Esophagus muscularis mucosa (tissue), 4 donors: ENCODE measurements around the gene DPYD. TPM values are rescaled to one million over a fixed set of nuclear protein-coding genes. Genes with fewer than 3 reads are reported as not detected.

Experiments used
- DNase-seq: peaks from one replicate; pipeline ENCODE4 v3.0.0-alpha.2; 2017; ENCODE audit errors: extremely low spot score
- H3K27ac ChIP-seq, 4 donors: fragments of 200-600 bp; sonication (generic); replicated peaks in 1 of 4; 1 replicate in 3 of 4; 2 replicates in 1 of 4; pipeline ENCODE4 v1.5.1; 2016 to 2019; ENCODE audit warnings: mild to moderate bottlenecking in 1 of 4
- H3K27me3 ChIP-seq, 4 donors: fragments of 200-600 bp; sonication (generic); one replicate each; pipeline versions ENCODE4 v1.5.1 to v1.6.0; 2016 to 2019
- H3K36me3 ChIP-seq, 4 donors: fragments of 200-600 bp; sonication (generic); one replicate each; pipeline ENCODE4 v1.5.1; 2016 to 2019
- H3K4me1 ChIP-seq, 4 donors: fragments of 200-600 bp; sonication (generic); one replicate each; pipeline ENCODE4 v1.5.1; 2016 to 2019
- H3K4me3 ChIP-seq, 4 donors: fragments of 200-600 bp; sonication (generic); 1 replicate in 2 of 4; 2 replicates in 2 of 4; pipeline ENCODE4 v1.5.1; 2016 to 2019; ENCODE audit warnings: mild to moderate bottlenecking in 4 of 4, moderate library complexity in 1 of 4
- H3K9me3 ChIP-seq, 4 donors: fragments of 200-600 bp; sonication (generic); 1 replicate in 3 of 4; 2 replicates in 1 of 4; pipeline ENCODE4 v1.5.1; 2016 to 2019
- EP300 ChIP-seq: sonication (generic); formaldehyde crosslinking; IDR thresholded peaks from one replicate; pipeline ENCODE4 v1.6.1; 2017; ENCODE audit warnings: antibody characterized with exemption
- POLR2A ChIP-seq: fragments of 450-650 bp; IDR thresholded peaks from one replicate; pipeline ENCODE4 v1.6.1; 2017; ENCODE audit warnings: antibody characterized with exemption, moderate library complexity, mild to moderate bottlenecking, low read depth
- POLR2AphosphoS5 ChIP-seq, 2 donors: sonication (generic); formaldehyde crosslinking; IDR thresholded peaks; one replicate each; pipeline ENCODE4 v1.6.1; 2017; ENCODE audit warnings: antibody characterized with exemption in 2 of 2
- WGBS: methylation state at CpG from one replicate; pipeline ENCODE4 v1.1.5; 2018; 5-methylcytosine and 5-hydroxymethylcytosine counted together
- intact Hi-C: fragments of 100-400 bp; cut with DNase I; formaldehyde crosslinking; loops from one replicate; pipeline ENCODE4 v1.15.1; 2023
- total RNA-seq, 4 donors: library from RNA; depleted of rRNA; stranded (reverse); fragments of >200 nt; gene quantifications; one replicate each; pipeline versions ENCODE4 v1.1.0 to v1.2.1, GENCODE V29; 2016
- TF ChIP-seq, protein P1 (sequence below), 3 experiments: fragments of 200-600 bp in 2 of 3; fragments of 450-650 bp in 1 of 3; sonication (generic) in 2 of 3; IDR thresholded peaks; one replicate each; pipeline ENCODE4 v1.5.1; 2017 to 2019; ENCODE audit warnings: antibody characterized with exemption in 3 of 3, mild to moderate bottlenecking in 2 of 3, moderate library complexity in 1 of 3

The DPYD gene
- total RNA-seq, 4 donors from 2014 or later = 31.1 to 36.6 (median 31.7) TPM

DNA sequence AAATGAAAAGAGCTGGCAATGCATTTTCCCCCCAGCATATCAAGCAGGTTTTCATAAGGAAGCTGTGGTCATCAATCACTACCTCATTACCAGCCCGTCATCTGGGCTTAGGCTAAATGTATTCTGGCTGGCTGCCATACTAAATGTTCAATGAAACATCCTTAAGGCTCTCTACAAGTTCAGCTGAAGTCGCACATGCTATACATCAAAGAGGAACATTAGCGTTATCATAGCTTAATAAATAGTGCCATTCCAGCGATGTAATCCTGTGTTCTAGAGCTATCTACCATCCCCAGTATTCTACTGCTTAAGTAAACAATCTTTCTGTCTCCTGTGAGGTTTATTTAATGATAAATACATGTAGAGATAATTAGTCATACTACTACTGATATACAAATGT, 288.8 kb downstream of the DPYD start:
- Histone ChIP-seq H3K36me3 (no peaks in the 10 kb centered on the region), H3K27me3 (no peaks in the 10 kb centered on the region), H3K4me3 (no peak overlapping the region), H3K4me1 (peaks cover 0 to 13% (median 3%) of the 10 kb centered on the region in 4 donors), H3K27ac (no peak overlapping the region), H3K9me3 (no peaks in the 10 kb centered on the region)
- DNase-seq = no peak
- intact Hi-C loops = no loop called here
- TF ChIP-seq, protein P1, sequence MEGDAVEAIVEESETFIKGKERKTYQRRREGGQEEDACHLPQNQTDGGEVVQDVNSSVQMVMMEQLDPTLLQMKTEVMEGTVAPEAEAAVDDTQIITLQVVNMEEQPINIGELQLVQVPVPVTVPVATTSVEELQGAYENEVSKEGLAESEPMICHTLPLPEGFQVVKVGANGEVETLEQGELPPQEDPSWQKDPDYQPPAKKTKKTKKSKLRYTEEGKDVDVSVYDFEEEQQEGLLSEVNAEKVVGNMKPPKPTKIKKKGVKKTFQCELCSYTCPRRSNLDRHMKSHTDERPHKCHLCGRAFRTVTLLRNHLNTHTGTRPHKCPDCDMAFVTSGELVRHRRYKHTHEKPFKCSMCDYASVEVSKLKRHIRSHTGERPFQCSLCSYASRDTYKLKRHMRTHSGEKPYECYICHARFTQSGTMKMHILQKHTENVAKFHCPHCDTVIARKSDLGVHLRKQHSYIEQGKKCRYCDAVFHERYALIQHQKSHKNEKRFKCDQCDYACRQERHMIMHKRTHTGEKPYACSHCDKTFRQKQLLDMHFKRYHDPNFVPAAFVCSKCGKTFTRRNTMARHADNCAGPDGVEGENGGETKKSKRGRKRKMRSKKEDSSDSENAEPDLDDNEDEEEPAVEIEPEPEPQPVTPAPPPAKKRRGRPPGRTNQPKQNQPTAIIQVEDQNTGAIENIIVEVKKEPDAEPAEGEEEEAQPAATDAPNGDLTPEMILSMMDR (IDR thresholded peaks at IDR 0.05) = no peak
- no peak for TF ChIP-seq POLR2A
- no peak for TF ChIP-seq EP300
- no peak for TF ChIP-seq POLR2AphosphoS5 (IDR thresholded peaks at IDR 0.05)
- 62% methylated on average over 4 of the region's 4 CpGs for WGBS

DNA sequence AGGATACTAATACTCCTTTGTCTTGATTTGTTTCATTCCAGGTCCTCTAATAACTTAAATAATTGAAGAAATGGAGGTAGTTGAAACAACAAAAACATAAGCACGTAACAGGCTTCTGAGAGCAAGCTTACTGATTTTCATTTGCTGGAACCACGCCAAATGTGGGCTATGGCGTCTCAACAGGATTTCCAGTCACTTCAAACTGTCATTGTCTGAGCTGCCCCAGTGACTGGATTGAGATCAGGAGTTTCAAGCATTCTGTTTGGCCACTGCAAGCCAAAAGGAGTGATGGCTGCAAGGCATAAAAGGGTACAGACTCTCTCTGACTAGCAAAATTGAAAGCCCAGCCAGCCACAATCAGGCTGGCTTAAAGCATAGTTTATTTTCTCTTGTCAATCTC, 289.9 kb downstream of the DPYD start:
- H3K27ac ChIP-seq = no peak overlapping the region
- TF ChIP-seq POLR2A = no peak
- TF ChIP-seq, protein P1 (IDR thresholded peaks at IDR 0.05) = no peak
- no peak for TF ChIP-seq EP300
- no peak for TF ChIP-seq POLR2AphosphoS5 (IDR thresholded peaks at IDR 0.05)
- 53% methylated on average over 3 of the region's 3 CpGs for WGBS
- no peaks in the 10 kb centered on the region for H3K9me3 ChIP-seq
- DNase-seq = no peak
- no peaks in the 10 kb centered on the region for H3K27me3 ChIP-seq
- peaks cover 0 to 13% (median 3%) of the 10 kb centered on the region in 4 donors for H3K4me1 ChIP-seq
- intact Hi-C loops = no loop called here
- H3K4me3 ChIP-seq = no peak overlapping the region
- no peaks in the 10 kb centered on the region for H3K36me3 ChIP-seq

DNA sequence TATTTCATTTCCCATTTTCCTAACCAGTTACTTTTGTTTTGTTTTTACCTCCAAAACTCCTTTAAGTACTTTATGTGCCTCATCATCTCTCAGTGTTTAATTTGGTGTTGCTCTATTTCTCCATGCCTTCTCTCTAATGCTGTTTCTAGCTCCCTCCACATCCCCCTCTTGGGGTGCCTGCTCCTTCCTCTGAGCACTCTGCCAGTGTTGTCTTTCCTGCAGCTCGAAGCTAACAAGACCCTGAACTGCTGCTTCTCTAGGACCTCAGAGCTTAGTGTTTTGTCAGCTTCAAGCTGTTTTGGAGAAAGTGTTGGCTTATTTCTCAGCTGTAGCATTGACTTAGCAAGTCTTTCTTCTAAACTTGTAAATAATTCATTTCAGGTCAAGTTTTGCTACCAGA, 290.6 kb downstream of the DPYD start:
- H3K27ac ChIP-seq = no peak overlapping the region
- DNase-seq = no peak
- H3K36me3 ChIP-seq = no peaks in the 10 kb centered on the region
- no peak for TF ChIP-seq EP300
- TF ChIP-seq POLR2AphosphoS5 (IDR thresholded peaks at IDR 0.05) = no peak
- TF ChIP-seq, protein P1 (IDR thresholded peaks at IDR 0.05) = no peak
- TF ChIP-seq POLR2A = no peak
- H3K4me1 ChIP-seq = peaks cover 0 to 13% (median 3%) of the 10 kb centered on the region in 4 donors
- H3K9me3 ChIP-seq = no peaks in the 10 kb centered on the region
- intact Hi-C loops = no loop called here
- no peak overlapping the region for H3K4me3 ChIP-seq
- H3K27me3 ChIP-seq = no peaks in the 10 kb centered on the region
- WGBS = 87% methylated on average over 1 of the region's 1 CpG

DNA sequence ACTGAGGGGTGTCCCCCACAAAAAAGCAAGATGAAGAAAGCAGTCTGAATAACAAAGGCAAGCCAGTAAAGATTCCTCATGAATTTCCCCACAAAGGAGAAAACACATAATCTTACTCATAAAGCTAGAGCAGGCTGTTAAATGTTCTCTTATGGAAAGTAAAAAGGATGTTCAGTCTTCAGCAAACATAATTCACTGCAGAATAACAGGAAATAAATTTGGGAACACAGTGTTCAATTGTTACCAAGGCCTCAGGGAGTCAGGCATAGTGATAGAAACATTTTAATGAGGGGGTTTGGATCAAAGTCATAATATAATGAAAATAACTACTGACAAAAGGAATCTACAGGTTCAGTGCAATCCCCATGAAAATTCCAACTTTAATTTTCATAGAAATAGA, 297.6 kb downstream of the DPYD start:
- no peaks in the 10 kb centered on the region for H3K27me3 ChIP-seq
- no peaks in the 10 kb centered on the region for H3K9me3 ChIP-seq
- TF ChIP-seq EP300 (no peak), POLR2A (no peak), POLR2AphosphoS5 (IDR thresholded peaks at IDR 0.05) (no peak)
- TF ChIP-seq, protein P1 (IDR thresholded peaks at IDR 0.05) = no peak
- no peak overlapping the region for H3K4me3 ChIP-seq
- DNase-seq = no peak
- intact Hi-C loops = no loop called here
- peaks cover 0 to 4% (median 0%) of the 10 kb centered on the region in 4 donors for H3K4me1 ChIP-seq
- H3K27ac ChIP-seq = peak overlapping the region in 2 of 4 donors; percentile 20 to 30
- no peaks in the 10 kb centered on the region for H3K36me3 ChIP-seq

DNA sequence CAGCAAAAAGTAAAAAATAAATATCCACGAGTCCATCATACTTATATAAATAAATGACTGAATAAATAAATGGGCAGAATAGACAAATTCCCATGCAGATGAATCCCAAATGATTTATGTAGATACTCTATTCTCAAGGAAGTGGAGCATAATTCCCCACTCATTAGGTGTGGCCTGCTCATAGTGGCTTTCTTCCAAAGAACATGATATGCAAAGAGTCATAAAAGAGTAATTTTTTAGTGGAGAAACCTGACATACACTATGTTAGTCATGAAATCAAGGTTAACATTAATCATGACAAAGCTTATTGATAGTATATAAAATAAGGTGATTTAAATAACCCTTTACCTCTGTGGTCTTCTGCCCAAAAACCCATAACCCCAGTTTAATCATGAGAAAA, 298.9 kb downstream of the DPYD start:
- no peak for TF ChIP-seq EP300
- TF ChIP-seq, protein P1 (IDR thresholded peaks at IDR 0.05) = no peak
- no peak for TF ChIP-seq POLR2A
- TF ChIP-seq POLR2AphosphoS5 (IDR thresholded peaks at IDR 0.05) = no peak
- no peak for DNase-seq
- peaks cover 0 to 4% (median 0%) of the 10 kb centered on the region in 4 donors for H3K4me1 ChIP-seq
- no peaks in the 10 kb centered on the region for H3K27me3 ChIP-seq
- WGBS = 77% methylated on average over 1 of the region's 1 CpG
- intact Hi-C loops = no loop called here
- no peaks in the 10 kb centered on the region for H3K9me3 ChIP-seq
- no peak overlapping the region for H3K27ac ChIP-seq
- H3K4me3 ChIP-seq = no peak overlapping the region
- H3K36me3 ChIP-seq = no peaks in the 10 kb centered on the region
